ENCODE results near the gene BCAS2. TPM values are rescaled to one million over a fixed set of nuclear protein-coding genes. Genes with fewer than 3 reads are reported as not detected.

Gene BCAS2
- total and polyA plus RNA-seq, 2 experiments from 2014 or later, result 26.2 to 66.1 TPM

DNA sequence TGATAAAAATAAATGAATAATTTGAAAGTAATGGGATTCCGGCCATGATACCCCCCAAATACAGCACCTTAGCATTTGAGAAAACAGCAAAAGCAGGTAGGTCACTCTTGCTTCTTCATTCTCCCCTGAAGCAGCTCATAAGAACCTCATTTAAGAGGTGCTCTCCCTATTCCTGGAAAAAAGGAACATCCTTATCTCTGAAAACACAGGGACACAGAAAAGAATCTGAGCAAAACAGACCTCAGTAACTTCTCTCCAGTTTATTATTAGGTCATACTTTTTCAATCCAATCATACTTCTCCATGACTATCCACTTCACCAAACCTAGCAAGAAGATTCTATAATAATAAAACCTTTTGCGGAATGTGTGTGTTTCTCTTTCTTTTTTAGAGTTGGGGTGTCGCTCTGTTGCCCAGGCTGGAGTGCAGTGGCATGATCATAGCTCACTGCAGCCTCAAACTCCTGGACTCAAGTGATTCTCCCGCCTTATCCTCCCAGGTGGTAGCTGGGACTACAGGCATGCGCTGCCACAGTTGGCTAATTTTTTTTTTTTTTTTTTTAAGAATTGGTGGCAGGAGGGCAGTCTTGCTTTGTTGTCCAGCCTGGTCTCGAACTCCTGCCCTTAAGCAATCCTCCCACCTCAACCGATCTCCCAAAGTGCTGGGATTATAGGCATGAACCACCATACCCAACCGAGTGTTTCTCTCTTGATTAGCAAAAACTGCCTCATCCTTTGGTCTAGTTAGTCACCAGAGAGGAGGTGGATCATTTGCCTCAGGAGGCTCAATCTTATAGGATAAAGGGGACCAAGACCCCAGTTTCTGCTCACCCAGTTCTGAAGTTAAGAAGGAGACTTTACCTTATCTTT is 59.8 kb downstream of the BCAS2 start:
- no peak for DNase-seq (ENCODE audit: low read depth in 1 of 2, low spot score in 1 of 2)
- no peak overlapping the region for H3K4me3 ChIP-seq
- H3K27me3 ChIP-seq, result no peaks in the 10 kb centered on the region
- H3K9me3 ChIP-seq (ENCODE audit: low read depth), result no peaks in the 10 kb centered on the region
- H3K27ac ChIP-seq, result no peak overlapping the region
- H3K36me3 ChIP-seq, result no peaks in the 10 kb centered on the region
- no peaks in the 10 kb centered on the region for H3K4me1 ChIP-seq (ENCODE audit: low read depth)
- TF ChIP-seq, protein P1, sequence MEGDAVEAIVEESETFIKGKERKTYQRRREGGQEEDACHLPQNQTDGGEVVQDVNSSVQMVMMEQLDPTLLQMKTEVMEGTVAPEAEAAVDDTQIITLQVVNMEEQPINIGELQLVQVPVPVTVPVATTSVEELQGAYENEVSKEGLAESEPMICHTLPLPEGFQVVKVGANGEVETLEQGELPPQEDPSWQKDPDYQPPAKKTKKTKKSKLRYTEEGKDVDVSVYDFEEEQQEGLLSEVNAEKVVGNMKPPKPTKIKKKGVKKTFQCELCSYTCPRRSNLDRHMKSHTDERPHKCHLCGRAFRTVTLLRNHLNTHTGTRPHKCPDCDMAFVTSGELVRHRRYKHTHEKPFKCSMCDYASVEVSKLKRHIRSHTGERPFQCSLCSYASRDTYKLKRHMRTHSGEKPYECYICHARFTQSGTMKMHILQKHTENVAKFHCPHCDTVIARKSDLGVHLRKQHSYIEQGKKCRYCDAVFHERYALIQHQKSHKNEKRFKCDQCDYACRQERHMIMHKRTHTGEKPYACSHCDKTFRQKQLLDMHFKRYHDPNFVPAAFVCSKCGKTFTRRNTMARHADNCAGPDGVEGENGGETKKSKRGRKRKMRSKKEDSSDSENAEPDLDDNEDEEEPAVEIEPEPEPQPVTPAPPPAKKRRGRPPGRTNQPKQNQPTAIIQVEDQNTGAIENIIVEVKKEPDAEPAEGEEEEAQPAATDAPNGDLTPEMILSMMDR (IDR thresholded peaks at IDR 0.05; ENCODE audit: low read depth, low read length), result no peak

Other genes starting within 250 kb of the BCAS2 start
- 28.8 and 40.8 TPM in 2 replicates for gene TRIM33, start 70.4 kb downstream of the BCAS2 start, total RNA-seq
- 32.2 and 44.3 TPM in 2 replicates for gene TRIM33, start 70.4 kb downstream of the BCAS2 start, polyA plus RNA-seq
- gene DENND2C, start 88.4 kb upstream of the BCAS2 start, total RNA-seq, result 1.8 TPM in 2 replicates
- 1.1 and 2.1 TPM in 2 replicates for gene DENND2C, start 88.4 kb upstream of the BCAS2 start, polyA plus RNA-seq
- gene AMPD1, start 113.9 kb upstream of the BCAS2 start, total RNA-seq, result not detected in 2 replicates
- not detected in 2 replicates for gene AMPD1, start 113.9 kb upstream of the BCAS2 start, polyA plus RNA-seq
- 31.9 and 34.4 TPM in 2 replicates for gene NRAS, start 135.2 kb upstream of the BCAS2 start, total RNA-seq
- gene NRAS, start 135.2 kb upstream of the BCAS2 start, polyA plus RNA-seq, result 29.2 and 30.0 TPM in 2 replicates
- 512 and 569 TPM in 2 replicates for gene CSDE1, start 176.4 kb upstream of the BCAS2 start, total RNA-seq
- 190 and 254 TPM in 2 replicates for gene CSDE1, start 176.4 kb upstream of the BCAS2 start, polyA plus RNA-seq
- gene SIKE1, start 199.1 kb upstream of the BCAS2 start, total RNA-seq, result 91.9 and 116 TPM in 2 replicates
- 64.0 and 82.6 TPM in 2 replicates for gene SIKE1, start 199.1 kb upstream of the BCAS2 start, polyA plus RNA-seq